ENCODE results near the gene APBA1.
A peak's percentile ranks its signal among the peaks of the same experiment; 100 is the strongest.

Gene APBA1

GRCh38 chr9:69428017-69428785 lies 244.0 kb downstream of the APBA1 start:
- no peak for DNase-seq (ENCODE audit: low read depth)
- no peak overlapping the region for H3K4me3 ChIP-seq (ENCODE audit: low read depth, low read length)
- TF ChIP-seq MAX (IDR thresholded peaks at IDR 0.05; ENCODE audit: low read depth, low read length) (no peak), POLR2A (IDR thresholded peaks at IDR 0.05; ENCODE audit: extremely low read depth, insufficient read length) (no peak), CTCF (IDR thresholded peaks at IDR 0.05; ENCODE audit: low read depth, low read length) (no peak), MYC (IDR thresholded peaks at IDR 0.05; ENCODE audit: low read depth, low read length) (no peak)

- no peak overlapping the region for H3K4me3 ChIP-seq (ENCODE audit: low read depth, low read length)
- no peak for DNase-seq (ENCODE audit: low read depth)
- TF ChIP-seq CTCF (IDR thresholded peaks at IDR 0.05; ENCODE audit: low read depth, low read length) (no peak), POLR2A (IDR thresholded peaks at IDR 0.05; ENCODE audit: extremely low read depth, insufficient read length) (no peak), MYC (IDR thresholded peaks at IDR 0.05; ENCODE audit: low read depth, low read length) (no peak), MAX (IDR thresholded peaks at IDR 0.05; ENCODE audit: low read depth, low read length) (no peak)
Measured at GRCh38 chr9:69427286-69427685, 244.9 kb downstream of the APBA1 start.

- H3K4me3 ChIP-seq (ENCODE audit: low read depth, low read length), result no peak overlapping the region
- TF ChIP-seq MAX (IDR thresholded peaks at IDR 0.05; ENCODE audit: low read depth, low read length), result no peak
- TF ChIP-seq MYC (IDR thresholded peaks at IDR 0.05; ENCODE audit: low read depth, low read length), result no peak
- no peak for TF ChIP-seq POLR2A (IDR thresholded peaks at IDR 0.05; ENCODE audit: extremely low read depth, insufficient read length)
- no peak for TF ChIP-seq CTCF (IDR thresholded peaks at IDR 0.05; ENCODE audit: low read depth, low read length)
- DNase-seq (ENCODE audit: low read depth), result no peak
Measured at GRCh38 chr9:69425136-69425801, 246.9 kb downstream of the APBA1 start.

GRCh38 chr9:69421908-69422801 lies 250.0 kb downstream of the APBA1 start:
- peak; percentile 51 for DNase-seq (ENCODE audit: low read depth)
- H3K4me3 ChIP-seq (ENCODE audit: low read depth, low read length), result no peak overlapping the region
- TF ChIP-seq MAX (IDR thresholded peaks at IDR 0.05; ENCODE audit: low read depth, low read length), result no peak
- peak; percentile 33 for TF ChIP-seq CTCF (IDR thresholded peaks at IDR 0.05; ENCODE audit: low read depth, low read length)
- no peak for TF ChIP-seq MYC (IDR thresholded peaks at IDR 0.05; ENCODE audit: low read depth, low read length)

GRCh38 chr9:69420611-69421270 lies 251.4 kb downstream of the APBA1 start:
- H3K4me3 ChIP-seq (ENCODE audit: low read depth, low read length), result no peak overlapping the region
- TF ChIP-seq MYC (IDR thresholded peaks at IDR 0.05; ENCODE audit: low read depth, low read length) (no peak), CTCF (IDR thresholded peaks at IDR 0.05; ENCODE audit: low read depth, low read length) (no peak), POLR2A (IDR thresholded peaks at IDR 0.05; ENCODE audit: extremely low read depth, insufficient read length) (no peak), MAX (IDR thresholded peaks at IDR 0.05; ENCODE audit: low read depth, low read length) (no peak)
- DNase-seq (ENCODE audit: low read depth), result no peak

Measured in NB4 (cell line).